Measurements from ENCODE around the gene NSMCE1. TPM values are rescaled to one million over a fixed set of nuclear protein-coding genes. Genes with fewer than 3 reads are reported as not detected.

The NSMCE1 gene
- total and polyA plus RNA-seq, 2 donors (not counting 1 experiment from before 2014, with no cell fraction given) = 48.8 to 142 TPM

DNA sequence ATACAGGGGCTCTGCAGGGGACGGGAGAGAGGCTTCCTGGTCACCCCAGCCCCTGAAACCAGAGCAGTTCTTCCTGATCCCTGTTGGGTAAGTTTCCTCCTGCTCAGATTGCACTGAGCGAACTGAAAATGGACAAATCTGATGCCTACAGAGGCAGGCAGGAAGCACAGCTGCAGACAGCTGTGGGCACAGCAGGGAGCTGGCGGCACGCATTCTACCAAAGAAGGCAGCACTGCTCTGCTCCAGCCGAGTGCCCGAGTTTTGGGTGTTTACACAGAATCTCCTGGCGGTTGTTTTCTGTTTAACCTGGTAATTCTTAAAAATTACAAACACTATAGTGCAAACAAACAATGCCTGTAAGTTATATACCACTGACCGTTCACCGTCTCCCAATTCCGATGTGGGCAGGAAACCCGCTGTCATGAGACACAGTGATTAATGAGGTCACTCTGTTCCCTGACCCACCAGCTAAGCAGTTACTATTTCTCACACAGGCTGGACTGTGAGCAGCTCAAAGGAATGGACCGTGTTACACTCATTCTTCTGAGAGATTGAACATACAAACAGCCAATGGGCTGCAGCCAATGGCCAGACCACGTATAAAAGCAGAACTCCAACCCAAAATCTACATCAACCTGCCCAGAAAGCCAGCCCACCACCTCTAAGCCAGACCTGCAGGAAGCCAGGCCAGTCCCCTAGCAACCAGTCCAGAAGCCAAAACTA, 25.5 kb downstream of the NSMCE1 start:
- DNase-seq (ENCODE audit: low read depth in 2 of 2) = peak; percentile 94 to 98
- Histone ChIP-seq H3K27ac (ENCODE audit: insufficient read depth, low read length) (peak overlapping the region; percentile 78), H3K9me3 (ENCODE audit: control insufficient read depth, insufficient read depth, low read depth, low read length) (no peaks in the 10 kb centered on the region), H3K27me3 (ENCODE audit: control insufficient read depth, insufficient read depth, low read length) (no peaks in the 10 kb centered on the region), H3K4me2 (ENCODE audit: extremely low read depth, insufficient read depth, low read length) (peak overlapping the region; percentile 68), H2AFZ (ENCODE audit: low read length) (no peak overlapping the region), H4K20me1 (ENCODE audit: control insufficient read depth, extremely low read depth, insufficient read depth, low read length) (no peaks in the 10 kb centered on the region), H3K4me1 (ENCODE audit: control insufficient read depth, extremely low read depth, insufficient read depth, low read length) (peaks cover 37% of the 10 kb centered on the region), H3K79me2 (ENCODE audit: control insufficient read depth, insufficient read depth, low read length) (peaks cover 7% of the 10 kb centered on the region), H3K4me3 (replicated peaks in 1 of 4; ENCODE audit: control extremely low read depth in 1 of 4, insufficient read depth in 1 of 4, low read depth in 3 of 4, low read length in 4 of 4) (peak overlapping the region in 2 of 4 experiments; percentile 32 to 38), H3K36me3 (ENCODE audit: control insufficient read depth, insufficient read depth, low read length) (no peaks in the 10 kb centered on the region), H3K9ac (ENCODE audit: insufficient read depth, low read length) (peak overlapping the region; percentile 51)
- TF ChIP-seq, protein P1, sequence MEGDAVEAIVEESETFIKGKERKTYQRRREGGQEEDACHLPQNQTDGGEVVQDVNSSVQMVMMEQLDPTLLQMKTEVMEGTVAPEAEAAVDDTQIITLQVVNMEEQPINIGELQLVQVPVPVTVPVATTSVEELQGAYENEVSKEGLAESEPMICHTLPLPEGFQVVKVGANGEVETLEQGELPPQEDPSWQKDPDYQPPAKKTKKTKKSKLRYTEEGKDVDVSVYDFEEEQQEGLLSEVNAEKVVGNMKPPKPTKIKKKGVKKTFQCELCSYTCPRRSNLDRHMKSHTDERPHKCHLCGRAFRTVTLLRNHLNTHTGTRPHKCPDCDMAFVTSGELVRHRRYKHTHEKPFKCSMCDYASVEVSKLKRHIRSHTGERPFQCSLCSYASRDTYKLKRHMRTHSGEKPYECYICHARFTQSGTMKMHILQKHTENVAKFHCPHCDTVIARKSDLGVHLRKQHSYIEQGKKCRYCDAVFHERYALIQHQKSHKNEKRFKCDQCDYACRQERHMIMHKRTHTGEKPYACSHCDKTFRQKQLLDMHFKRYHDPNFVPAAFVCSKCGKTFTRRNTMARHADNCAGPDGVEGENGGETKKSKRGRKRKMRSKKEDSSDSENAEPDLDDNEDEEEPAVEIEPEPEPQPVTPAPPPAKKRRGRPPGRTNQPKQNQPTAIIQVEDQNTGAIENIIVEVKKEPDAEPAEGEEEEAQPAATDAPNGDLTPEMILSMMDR (conservative IDR thresholded peaks at IDR 0.05 in 1 of 2, IDR thresholded peaks at IDR 0.05 in 1 of 2; ENCODE audit: low read depth in 1 of 2, low read length in 2 of 2) = no peak
- TF ChIP-seq EZH2 (IDR thresholded peaks at IDR 0.05; ENCODE audit: low read length, missing control alignments) = no peak

GRCh38 chr16:27242398-27242797, 26.2 kb downstream of the NSMCE1 start:
- Histone ChIP-seq H3K79me2 (ENCODE audit: control insufficient read depth, insufficient read depth, low read length) (peaks cover 7% of the 10 kb centered on the region), H3K4me2 (ENCODE audit: extremely low read depth, insufficient read depth, low read length) (peak overlapping the region; percentile 68), H2AFZ (ENCODE audit: low read length) (no peak overlapping the region), H4K20me1 (ENCODE audit: control insufficient read depth, extremely low read depth, insufficient read depth, low read length) (no peaks in the 10 kb centered on the region), H3K27ac (ENCODE audit: insufficient read depth, low read length) (peak overlapping the region; percentile 78), H3K36me3 (ENCODE audit: control insufficient read depth, insufficient read depth, low read length) (no peaks in the 10 kb centered on the region), H3K9ac (ENCODE audit: insufficient read depth, low read length) (peak overlapping the region; percentile 51), H3K4me3 (replicated peaks in 1 of 4; ENCODE audit: control extremely low read depth in 1 of 4, insufficient read depth in 1 of 4, low read depth in 3 of 4, low read length in 4 of 4) (peak overlapping the region in 2 of 4 experiments; percentile 32 to 38), H3K27me3 (ENCODE audit: control insufficient read depth, insufficient read depth, low read length) (no peaks in the 10 kb centered on the region), H3K9me3 (ENCODE audit: control insufficient read depth, insufficient read depth, low read depth, low read length) (no peaks in the 10 kb centered on the region), H3K4me1 (ENCODE audit: control insufficient read depth, extremely low read depth, insufficient read depth, low read length) (peaks cover 43% of the 10 kb centered on the region)
- TF ChIP-seq, protein P1 (conservative IDR thresholded peaks at IDR 0.05 in 1 of 2, IDR thresholded peaks at IDR 0.05 in 1 of 2; ENCODE audit: low read depth in 1 of 2, low read length in 2 of 2) = no peak
- TF ChIP-seq EZH2 (IDR thresholded peaks at IDR 0.05; ENCODE audit: low read length, missing control alignments) = no peak
- DNase-seq (ENCODE audit: low read depth in 2 of 2) = no peak

DNA sequence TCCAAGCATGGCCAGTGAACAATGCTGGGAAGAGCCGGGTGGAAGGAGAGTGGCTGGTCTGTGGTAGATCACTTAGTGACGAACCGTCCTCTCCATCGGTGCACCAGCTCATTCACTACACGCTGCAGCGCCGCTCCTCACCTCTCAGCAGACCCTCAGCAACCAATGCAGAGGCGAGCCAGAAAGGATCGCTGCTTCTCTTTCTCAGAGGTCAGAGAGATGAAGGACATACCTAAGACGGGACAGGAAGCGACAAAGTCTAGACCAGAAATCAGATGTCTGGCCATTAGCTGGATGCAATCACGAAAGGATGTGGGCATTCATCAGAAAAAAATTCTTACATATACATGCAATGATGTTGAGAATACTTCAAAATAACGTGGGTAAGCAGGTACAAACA, 26.9 kb downstream of the NSMCE1 start:
- no peak overlapping the region for H3K4me2 ChIP-seq (ENCODE audit: extremely low read depth, insufficient read depth, low read length)
- H3K4me3 ChIP-seq (replicated peaks in 1 of 4; ENCODE audit: control extremely low read depth in 1 of 4, insufficient read depth in 1 of 4, low read depth in 3 of 4, low read length in 4 of 4) = no peak overlapping the region
- DNase-seq (ENCODE audit: low read depth in 2 of 2) = peak in 1 of 2 donors; percentile 53
- no peak overlapping the region for H2AFZ ChIP-seq (ENCODE audit: low read length)
- no peak for TF ChIP-seq EZH2 (IDR thresholded peaks at IDR 0.05; ENCODE audit: low read length, missing control alignments)
- TF ChIP-seq, protein P1 (conservative IDR thresholded peaks at IDR 0.05 in 1 of 2, IDR thresholded peaks at IDR 0.05 in 1 of 2; ENCODE audit: low read depth in 1 of 2, low read length in 2 of 2) = no peak
- no peaks in the 10 kb centered on the region for H3K36me3 ChIP-seq (ENCODE audit: control insufficient read depth, insufficient read depth, low read length)
- peaks cover 50% of the 10 kb centered on the region for H3K4me1 ChIP-seq (ENCODE audit: control insufficient read depth, extremely low read depth, insufficient read depth, low read length)
- H3K9me3 ChIP-seq (ENCODE audit: control insufficient read depth, insufficient read depth, low read depth, low read length) = no peaks in the 10 kb centered on the region
- no peaks in the 10 kb centered on the region for H3K27me3 ChIP-seq (ENCODE audit: control insufficient read depth, insufficient read depth, low read length)
- no peak overlapping the region for H3K9ac ChIP-seq (ENCODE audit: insufficient read depth, low read length)
- H4K20me1 ChIP-seq (ENCODE audit: control insufficient read depth, extremely low read depth, insufficient read depth, low read length) = no peaks in the 10 kb centered on the region
- peak overlapping the region; percentile 78 for H3K27ac ChIP-seq (ENCODE audit: insufficient read depth, low read length)
- peaks cover 7% of the 10 kb centered on the region for H3K79me2 ChIP-seq (ENCODE audit: control insufficient read depth, insufficient read depth, low read length)

All from fibroblast of lung (primary cell).